Stimulated activated naive CD4-positive, alpha-beta T cell treated with Interleukin-2 at 50 U/mL for 16 hours (primary cell): Measurements from ENCODE around the gene TEX13A.

Experiments
- DNase-seq: peaks from one replicate; lab custom pipeline; 2025; lab: John Stamatoyannopoulos, UW

The TEX13A gene

GRCh38 chrX:105173071-105173470, 47.4 kb downstream of the TEX13A start:
- no peak for DNase-seq
